GM12874 (cell line): ENCODE data around the gene MLN.

Source experiments
- CTCF ChIP-seq: IDR thresholded peaks from 2 replicates; pipeline ENCODE4 v1.5.1; 2011; ENCODE audit warnings: low read depth, mild to moderate bottlenecking, control low read depth, low read length, moderate library complexity; ENCODE audit not compliant: insufficient read depth

MLN gene

GRCh38 chr6:33744895-33745546 lies 58.8 kb downstream of the MLN start:
- no peak for TF ChIP-seq CTCF
